ENCODE measurements around the gene KNDC1. TPM values are rescaled to one million over a fixed set of nuclear protein-coding genes. Genes with fewer than 3 reads are reported as not detected.

KNDC1 gene
- total RNA-seq, 1 donor from 2014 or later: 20.3 TPM

DNA sequence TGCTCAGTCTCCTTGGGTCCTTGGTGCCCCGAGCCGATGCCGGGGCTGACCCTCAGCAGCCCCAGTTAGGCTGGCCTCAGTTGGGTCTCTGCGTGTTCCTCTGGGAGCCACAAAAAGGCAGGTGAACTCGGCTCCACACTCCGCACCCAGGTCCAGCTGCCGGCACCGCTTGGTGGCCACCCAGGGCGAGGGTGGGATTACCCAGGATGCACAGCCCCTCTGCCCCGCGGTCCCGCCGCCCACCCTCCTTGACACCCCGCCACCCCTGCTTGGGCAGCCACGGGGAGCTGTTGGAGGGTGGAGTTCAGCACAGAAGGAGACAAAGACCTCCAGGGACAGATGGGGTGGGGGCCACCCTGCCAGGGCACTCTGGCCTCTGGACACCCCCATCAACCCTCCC lies 95.3 kb downstream of the KNDC1 start:
- Mint-ChIP-seq H3K4me1 (peaks cover 18% of the 10 kb centered on the region), H3K9me3 (no peaks in the 10 kb centered on the region), H3K27me3 (ENCODE audit: low read depth) (peaks cover 15% of the 10 kb centered on the region), H3K4me3 (no peak overlapping the region), H3K36me3 (no peaks in the 10 kb centered on the region), H3K27ac (no peak overlapping the region)
- DNase-seq (ENCODE audit: low spot score in 2 of 2, unreplicated experiment in 2 of 2): no peak
- TF ChIP-seq, protein P1, sequence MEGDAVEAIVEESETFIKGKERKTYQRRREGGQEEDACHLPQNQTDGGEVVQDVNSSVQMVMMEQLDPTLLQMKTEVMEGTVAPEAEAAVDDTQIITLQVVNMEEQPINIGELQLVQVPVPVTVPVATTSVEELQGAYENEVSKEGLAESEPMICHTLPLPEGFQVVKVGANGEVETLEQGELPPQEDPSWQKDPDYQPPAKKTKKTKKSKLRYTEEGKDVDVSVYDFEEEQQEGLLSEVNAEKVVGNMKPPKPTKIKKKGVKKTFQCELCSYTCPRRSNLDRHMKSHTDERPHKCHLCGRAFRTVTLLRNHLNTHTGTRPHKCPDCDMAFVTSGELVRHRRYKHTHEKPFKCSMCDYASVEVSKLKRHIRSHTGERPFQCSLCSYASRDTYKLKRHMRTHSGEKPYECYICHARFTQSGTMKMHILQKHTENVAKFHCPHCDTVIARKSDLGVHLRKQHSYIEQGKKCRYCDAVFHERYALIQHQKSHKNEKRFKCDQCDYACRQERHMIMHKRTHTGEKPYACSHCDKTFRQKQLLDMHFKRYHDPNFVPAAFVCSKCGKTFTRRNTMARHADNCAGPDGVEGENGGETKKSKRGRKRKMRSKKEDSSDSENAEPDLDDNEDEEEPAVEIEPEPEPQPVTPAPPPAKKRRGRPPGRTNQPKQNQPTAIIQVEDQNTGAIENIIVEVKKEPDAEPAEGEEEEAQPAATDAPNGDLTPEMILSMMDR (IDR thresholded peaks at IDR 0.05; ENCODE audit: unreplicated experiment): no peak

DNA sequence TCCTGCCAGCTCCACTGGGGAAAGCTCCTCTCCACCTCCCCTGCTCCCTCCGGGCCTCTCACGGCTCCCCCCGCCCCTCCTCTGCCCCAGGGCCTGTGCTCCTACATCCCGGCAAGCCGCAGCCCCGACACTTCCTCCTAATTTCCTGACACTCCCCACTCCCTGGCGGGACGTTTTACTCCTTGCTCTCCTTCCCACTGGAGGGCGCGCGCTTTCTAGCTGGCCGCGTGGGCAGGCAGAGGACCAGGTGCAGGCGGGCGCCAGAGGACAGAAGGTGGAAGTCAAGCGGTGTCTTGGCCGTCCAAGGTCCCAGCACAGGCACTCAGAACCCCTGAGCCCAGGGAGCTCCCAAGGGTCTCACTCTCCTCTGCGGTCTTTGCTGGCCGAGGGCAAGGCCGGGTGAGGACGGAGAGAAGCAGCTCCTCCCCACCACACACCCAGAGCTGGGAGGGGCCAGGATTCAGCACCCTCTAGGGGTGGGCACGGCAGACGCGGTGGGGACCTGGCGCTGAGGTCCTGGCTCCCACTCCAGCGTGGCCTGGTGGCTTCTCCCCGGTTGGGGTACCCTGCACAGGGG lies 97.6 kb downstream of the KNDC1 start:
- no peak for DNase-seq (ENCODE audit: low spot score in 2 of 2, unreplicated experiment in 2 of 2)
- Mint-ChIP-seq H3K27ac (no peak overlapping the region), H3K9me3 (no peaks in the 10 kb centered on the region), H3K4me1 (peaks cover 20% of the 10 kb centered on the region), H3K36me3 (no peaks in the 10 kb centered on the region), H3K4me3 (peak overlapping the region; percentile 53), H3K27me3 (ENCODE audit: low read depth) (peaks cover 11% of the 10 kb centered on the region)
- TF ChIP-seq, protein P1 (IDR thresholded peaks at IDR 0.05; ENCODE audit: unreplicated experiment): no peak

DNA sequence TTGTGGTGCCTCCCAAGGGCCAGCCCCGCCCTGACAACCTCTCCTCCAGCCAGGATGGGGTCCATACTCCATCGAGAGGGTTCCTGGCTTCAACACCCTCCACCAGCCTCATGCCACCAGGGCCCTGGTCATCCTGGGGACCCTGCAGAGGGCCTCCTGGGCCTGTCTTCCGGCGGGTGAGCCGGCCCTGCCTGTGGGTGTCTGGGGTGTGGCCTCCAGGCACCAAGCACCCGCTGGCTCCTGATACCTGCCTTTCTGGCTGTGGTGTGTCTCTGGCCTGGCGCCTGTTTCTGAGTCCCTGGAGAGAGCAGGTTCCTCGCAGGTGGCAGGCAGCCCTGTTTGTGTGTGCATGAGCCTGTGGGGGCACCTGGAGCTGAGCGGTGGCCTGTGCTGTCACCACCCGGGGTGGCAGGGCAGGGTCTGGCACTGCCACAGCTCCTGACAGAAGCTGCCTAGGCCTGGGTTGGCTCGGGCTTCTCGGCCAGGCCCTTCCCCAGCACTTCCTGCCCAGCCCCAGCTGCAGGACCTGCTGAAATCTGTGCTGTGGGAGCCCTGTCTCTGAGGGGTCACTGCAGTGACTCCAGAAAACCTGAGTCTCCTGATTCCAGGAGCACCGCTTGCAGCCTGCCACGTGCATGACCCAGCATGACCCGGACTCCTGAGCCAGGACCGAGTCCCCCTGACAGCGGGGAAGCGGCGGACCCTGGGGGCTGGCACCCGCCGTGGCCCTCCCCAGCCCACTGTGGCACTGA lies 98.2 kb downstream of the KNDC1 start:
- DNase-seq (ENCODE audit: low spot score in 2 of 2, unreplicated experiment in 2 of 2): no peak
- no peaks in the 10 kb centered on the region for H3K36me3 Mint-ChIP-seq

DNA sequence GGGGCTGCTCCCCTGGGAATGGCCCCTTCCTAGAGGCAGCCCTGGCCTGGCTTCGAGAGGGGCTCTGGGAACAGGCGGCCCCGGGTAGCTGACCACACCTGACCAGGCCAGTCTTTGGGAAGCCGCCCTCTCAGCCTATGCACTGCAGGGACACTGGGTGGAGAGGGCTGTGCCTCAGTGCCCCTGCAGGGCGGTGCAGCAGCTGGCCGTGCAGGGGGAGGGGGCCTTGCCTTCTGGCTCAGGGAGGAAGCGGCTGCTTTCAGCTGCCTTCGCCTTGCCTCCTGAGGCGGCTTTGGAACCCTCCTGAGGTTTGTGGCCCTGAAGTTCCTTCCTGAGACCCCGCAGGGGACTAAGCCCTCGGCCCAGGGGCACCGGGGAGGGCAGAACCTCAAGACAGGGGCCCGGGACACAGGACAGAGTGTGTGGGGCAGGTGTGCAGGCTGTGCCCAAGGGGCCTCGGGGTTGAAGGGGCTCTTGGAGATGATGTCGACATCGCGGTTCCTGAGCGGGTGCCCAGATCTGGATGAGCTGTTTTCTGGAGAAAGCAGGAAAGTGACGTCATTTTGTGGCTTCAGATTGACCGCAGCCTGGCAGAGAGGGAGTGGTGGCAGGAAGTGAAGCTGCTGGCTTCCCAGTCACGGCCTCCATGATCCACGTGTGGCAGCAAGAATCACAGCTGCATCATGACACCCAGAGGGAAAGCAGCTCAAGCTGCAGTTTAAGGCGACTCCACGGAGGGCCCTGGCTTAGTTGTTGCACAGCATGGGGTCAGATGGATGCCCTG lies 99.0 kb downstream of the KNDC1 start:
- TF ChIP-seq, protein P1 (IDR thresholded peaks at IDR 0.05; ENCODE audit: unreplicated experiment): no peak
- H3K36me3 Mint-ChIP-seq: no peaks in the 10 kb centered on the region
- H3K9me3 Mint-ChIP-seq: no peaks in the 10 kb centered on the region
- H3K4me3 Mint-ChIP-seq: no peak overlapping the region
- DNase-seq (ENCODE audit: low spot score in 2 of 2, unreplicated experiment in 2 of 2): no peak
- no peak overlapping the region for H3K27ac Mint-ChIP-seq
- H3K4me1 Mint-ChIP-seq: peaks cover 18% of the 10 kb centered on the region
- H3K27me3 Mint-ChIP-seq (ENCODE audit: low read depth): peaks cover 16% of the 10 kb centered on the region

More for the DNA sequence above, 98.2 kb downstream of the KNDC1 start:
- TF ChIP-seq, protein P1 (IDR thresholded peaks at IDR 0.05; ENCODE audit: unreplicated experiment): no peak
- Mint-ChIP-seq H3K4me3 (no peak overlapping the region), H3K27ac (no peak overlapping the region), H3K4me1 (peaks cover 20% of the 10 kb centered on the region), H3K27me3 (ENCODE audit: low read depth) (peaks cover 12% of the 10 kb centered on the region), H3K9me3 (no peaks in the 10 kb centered on the region)

DNA sequence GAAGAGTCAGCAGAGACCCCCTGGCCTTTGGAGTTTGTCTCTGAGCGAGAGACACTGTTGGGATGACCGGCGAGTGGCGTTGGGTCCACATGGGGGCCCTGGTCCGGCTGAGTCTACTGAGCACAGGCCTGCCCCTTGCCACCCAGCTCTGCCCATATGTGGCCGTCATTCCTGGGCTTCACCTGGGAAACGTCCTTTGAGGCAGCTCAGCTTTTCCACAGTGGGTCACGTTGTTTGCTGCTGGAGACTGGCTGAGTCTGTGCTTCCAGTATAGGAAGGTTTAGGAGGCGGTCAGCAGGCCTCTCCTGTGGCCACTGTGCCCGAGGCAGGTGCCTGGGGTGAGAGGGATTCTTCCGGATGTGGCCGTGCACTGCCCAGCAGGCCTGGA lies 99.6 kb downstream of the KNDC1 start:
- no peak overlapping the region for H3K27ac Mint-ChIP-seq

More for the DNA sequence above, 99.6 kb downstream of the KNDC1 start:
- H3K9me3 Mint-ChIP-seq: no peaks in the 10 kb centered on the region
- H3K27me3 Mint-ChIP-seq (ENCODE audit: low read depth): peaks cover 15% of the 10 kb centered on the region
- peak overlapping the region; percentile 68 for H3K4me3 Mint-ChIP-seq
- H3K4me1 Mint-ChIP-seq: peaks cover 14% of the 10 kb centered on the region
- H3K36me3 Mint-ChIP-seq: no peaks in the 10 kb centered on the region
- no peak for DNase-seq (ENCODE audit: low spot score in 2 of 2, unreplicated experiment in 2 of 2)
- TF ChIP-seq, protein P1 (IDR thresholded peaks at IDR 0.05; ENCODE audit: unreplicated experiment): no peak
